Measurements from ENCODE around the gene CMTR1. TPM values are rescaled to one million over a fixed set of nuclear protein-coding genes. Genes with fewer than 3 reads are reported as not detected.
A peak's percentile ranks its signal among the peaks of the same experiment; 100 is the strongest.

CMTR1 gene
- total RNA-seq, 2 experiments from 2014 or later, result 32.3 to 42.8 TPM

- ChIA-PET CTCF (ENCODE audit: unreplicated experiment) (no interaction called here), POLR2A (interaction anchor here (1.7 kb wide), 1 partner anchor 10 kb away, joined by 5 read pairs; no protein-coding TSS in a partner anchor)
- Histone ChIP-seq H4K20me1 (ENCODE audit: insufficient read depth, low read length) (no peaks in the 10 kb centered on the region), H3K4me3 (ENCODE audit: low read depth, low read length, poor library complexity, severe bottlenecking) (no peak overlapping the region), H3K9me3 (ENCODE audit: low read length) (no peaks in the 10 kb centered on the region), H3K9me2 (ENCODE audit: insufficient read depth, low read length) (no peaks in the 10 kb centered on the region), H3K27ac (ENCODE audit: low read depth, low read length, poor library complexity, severe bottlenecking) (no peak overlapping the region), H3K36me3 (ENCODE audit: insufficient read depth, low read length) (no peaks in the 10 kb centered on the region), H3K4me1 (ENCODE audit: insufficient read depth, low read length, poor library complexity, severe bottlenecking) (no peaks in the 10 kb centered on the region), H3K79me2 (ENCODE audit: insufficient read depth, low read depth, low read length) (no peaks in the 10 kb centered on the region), H2AFZ (ENCODE audit: low read length) (no peak overlapping the region), H3K4me2 (ENCODE audit: low read length) (no peak overlapping the region)
- no TSS peak for BruUV-seq (replicated peaks)
- intact Hi-C loops (cut with micrococcal nuclease; ENCODE audit: unreplicated experiment), result no loop called here
- DNase-seq (ENCODE audit: low spot score), result no peak
- TF ChIP-seq CTCF (conservative IDR thresholded peaks at IDR 0.05; ENCODE audit: low read length) (no peak), EZH2phosphoT487 (IDR thresholded peaks at IDR 0.05; ENCODE audit: borderline replicate concordance, low read depth, low read length) (no peak)
These were observed 89.8 kb downstream of the CMTR1 start for GRCh38 chr6:37522836-37523235.

DNA sequence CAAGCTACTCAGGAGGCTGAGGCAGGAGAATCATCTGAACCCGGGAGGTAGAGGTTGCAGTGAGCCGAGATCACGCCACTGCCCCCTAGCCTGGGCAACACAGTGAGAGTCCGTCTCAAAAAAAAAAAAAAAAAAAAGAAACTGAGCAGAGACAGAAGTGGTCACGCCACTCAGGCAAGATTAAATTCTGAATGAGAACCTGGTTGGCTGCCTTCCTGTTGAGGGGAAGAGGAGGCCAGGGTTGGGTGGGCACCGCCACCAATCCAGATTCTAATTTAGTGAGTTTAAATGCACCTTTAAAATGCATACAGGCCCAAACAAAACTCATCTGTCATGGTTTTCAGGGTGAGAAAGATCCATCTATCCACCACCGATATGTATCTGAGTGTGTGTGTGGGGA, 90.4 kb downstream of the CMTR1 start:
- POLR2A ChIA-PET, result interaction anchor here (1.7 kb wide), 1 partner anchor 9 kb away, joined by 5 read pairs; no protein-coding TSS in a partner anchor
- Histone ChIP-seq H3K36me3 (ENCODE audit: insufficient read depth, low read length) (no peaks in the 10 kb centered on the region), H3K79me2 (ENCODE audit: insufficient read depth, low read depth, low read length) (no peaks in the 10 kb centered on the region), H3K9me3 (ENCODE audit: low read length) (no peaks in the 10 kb centered on the region), H2AFZ (ENCODE audit: low read length) (no peak overlapping the region), H3K27ac (ENCODE audit: low read depth, low read length, poor library complexity, severe bottlenecking) (no peak overlapping the region), H4K20me1 (ENCODE audit: insufficient read depth, low read length) (no peaks in the 10 kb centered on the region), H3K9me2 (ENCODE audit: insufficient read depth, low read length) (no peaks in the 10 kb centered on the region), H3K4me3 (ENCODE audit: low read depth, low read length, poor library complexity, severe bottlenecking) (no peak overlapping the region), H3K4me1 (ENCODE audit: insufficient read depth, low read length, poor library complexity, severe bottlenecking) (no peaks in the 10 kb centered on the region), H3K4me2 (ENCODE audit: low read length) (no peak overlapping the region)
- intact Hi-C loops (cut with micrococcal nuclease; ENCODE audit: unreplicated experiment), result no loop called here
- BruUV-seq (replicated peaks), result no TSS peak
- CTCF ChIA-PET (ENCODE audit: unreplicated experiment), result no interaction called here
- TF ChIP-seq EZH2phosphoT487 (IDR thresholded peaks at IDR 0.05; ENCODE audit: borderline replicate concordance, low read depth, low read length) (no peak), CTCF (conservative IDR thresholded peaks at IDR 0.05; ENCODE audit: low read length) (0 out of 2 replicates have a peak, but pooled peaks have one; percentile 19)
- DNase-seq (ENCODE audit: low spot score), result no peak

DNA sequence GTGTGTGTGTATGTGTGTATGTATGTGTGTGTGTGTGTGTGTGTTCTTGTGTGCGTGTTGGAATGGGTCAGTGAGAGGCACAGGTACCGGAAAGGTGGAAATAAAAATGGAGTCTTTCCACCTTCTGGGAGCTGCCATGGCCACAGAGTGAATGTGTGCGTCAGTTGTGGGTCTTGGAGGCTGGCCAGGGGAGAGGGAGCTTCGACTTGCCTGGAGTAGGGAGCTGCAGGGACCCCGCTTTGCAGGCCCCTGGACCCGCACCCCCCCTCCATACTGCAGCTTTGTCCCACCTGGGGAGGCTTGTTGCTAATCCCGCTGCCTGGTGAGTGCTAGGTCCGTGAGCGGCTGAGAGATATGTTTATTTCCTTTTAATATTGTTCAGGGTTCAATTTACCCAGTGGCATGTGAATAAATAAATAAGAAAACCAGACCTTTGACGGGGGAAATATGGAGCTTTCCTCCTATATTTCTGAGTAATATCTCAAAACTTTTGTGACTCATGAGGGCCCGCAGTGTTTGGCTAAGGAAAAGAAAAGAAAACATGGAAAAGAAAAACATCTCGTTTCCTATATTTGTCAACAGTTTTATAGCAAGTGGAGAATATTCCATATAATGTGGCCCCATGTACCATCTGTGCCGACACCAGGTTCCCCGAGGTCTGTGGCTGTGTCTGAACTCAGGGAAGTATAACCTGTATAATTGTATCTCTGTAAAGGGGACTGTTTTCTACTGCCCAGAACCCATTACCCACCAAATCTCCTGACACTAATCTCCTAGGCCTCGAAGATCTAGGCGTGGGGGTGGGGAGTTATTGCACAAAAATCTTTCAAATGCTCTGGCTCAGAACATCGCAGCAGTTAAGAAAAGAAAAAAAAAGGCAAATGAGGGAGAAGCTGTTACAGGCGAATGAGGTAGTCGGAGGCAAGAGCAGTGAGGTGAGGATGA, 91.3 kb downstream of the CMTR1 start:
- Histone ChIP-seq H3K4me1 (ENCODE audit: insufficient read depth, low read length, poor library complexity, severe bottlenecking) (no peaks in the 10 kb centered on the region), H3K9me2 (ENCODE audit: insufficient read depth, low read length) (no peaks in the 10 kb centered on the region), H3K36me3 (ENCODE audit: insufficient read depth, low read length) (no peaks in the 10 kb centered on the region), H3K4me2 (ENCODE audit: low read length) (no peak overlapping the region), H3K79me2 (ENCODE audit: insufficient read depth, low read depth, low read length) (no peaks in the 10 kb centered on the region), H3K27ac (ENCODE audit: low read depth, low read length, poor library complexity, severe bottlenecking) (no peak overlapping the region), H4K20me1 (ENCODE audit: insufficient read depth, low read length) (no peaks in the 10 kb centered on the region), H3K4me3 (ENCODE audit: low read depth, low read length, poor library complexity, severe bottlenecking) (no peak overlapping the region), H2AFZ (ENCODE audit: low read length) (no peak overlapping the region), H3K9me3 (ENCODE audit: low read length) (no peaks in the 10 kb centered on the region)
- POLR2A ChIA-PET, result interaction anchor here (0.6 kb wide), 1 partner anchor 18 kb away, joined by 4 read pairs; no protein-coding TSS in a partner anchor
- TF ChIP-seq EZH2phosphoT487 (IDR thresholded peaks at IDR 0.05; ENCODE audit: borderline replicate concordance, low read depth, low read length) (no peak), CTCF (conservative IDR thresholded peaks at IDR 0.05; ENCODE audit: low read length) (no peak)
- DNase-seq (ENCODE audit: low spot score), result no peak
- BruUV-seq (replicated peaks), result no TSS peak
- intact Hi-C loops (cut with micrococcal nuclease; ENCODE audit: unreplicated experiment), result no loop called here
- CTCF ChIA-PET (ENCODE audit: unreplicated experiment), result no interaction called here
